ENCODE results near the gene SMIM29.

DNA sequence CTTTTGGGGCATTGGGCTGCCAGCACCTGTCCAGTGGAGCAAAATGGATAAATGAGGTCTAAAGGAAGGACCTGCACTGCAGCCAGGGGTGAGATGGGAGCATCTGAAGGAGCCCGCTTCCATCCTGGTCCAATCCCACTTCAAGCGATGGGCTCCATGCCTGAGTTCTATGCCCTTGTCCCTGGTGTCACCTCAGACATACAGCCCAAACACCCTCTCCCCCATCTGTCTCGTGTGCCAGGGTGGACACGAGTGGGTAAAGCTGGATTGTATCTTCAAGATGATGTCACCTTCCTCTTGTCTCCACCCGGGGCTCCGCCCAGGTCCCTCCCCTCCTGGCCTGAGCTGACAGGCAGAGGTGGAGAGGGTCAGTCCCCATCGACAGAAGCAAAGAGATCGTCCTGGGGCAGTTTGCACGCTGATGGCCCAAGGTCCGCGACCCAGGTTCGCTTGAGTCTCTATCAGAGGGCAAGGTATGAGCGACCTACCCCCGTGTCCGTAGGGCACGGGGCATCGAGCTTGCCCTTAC, 544 bp downstream of the SMIM29 start:
- no peak for TF ChIP-seq POLR2A (IDR thresholded peaks at IDR 0.05)
- TF ChIP-seq, protein P1, sequence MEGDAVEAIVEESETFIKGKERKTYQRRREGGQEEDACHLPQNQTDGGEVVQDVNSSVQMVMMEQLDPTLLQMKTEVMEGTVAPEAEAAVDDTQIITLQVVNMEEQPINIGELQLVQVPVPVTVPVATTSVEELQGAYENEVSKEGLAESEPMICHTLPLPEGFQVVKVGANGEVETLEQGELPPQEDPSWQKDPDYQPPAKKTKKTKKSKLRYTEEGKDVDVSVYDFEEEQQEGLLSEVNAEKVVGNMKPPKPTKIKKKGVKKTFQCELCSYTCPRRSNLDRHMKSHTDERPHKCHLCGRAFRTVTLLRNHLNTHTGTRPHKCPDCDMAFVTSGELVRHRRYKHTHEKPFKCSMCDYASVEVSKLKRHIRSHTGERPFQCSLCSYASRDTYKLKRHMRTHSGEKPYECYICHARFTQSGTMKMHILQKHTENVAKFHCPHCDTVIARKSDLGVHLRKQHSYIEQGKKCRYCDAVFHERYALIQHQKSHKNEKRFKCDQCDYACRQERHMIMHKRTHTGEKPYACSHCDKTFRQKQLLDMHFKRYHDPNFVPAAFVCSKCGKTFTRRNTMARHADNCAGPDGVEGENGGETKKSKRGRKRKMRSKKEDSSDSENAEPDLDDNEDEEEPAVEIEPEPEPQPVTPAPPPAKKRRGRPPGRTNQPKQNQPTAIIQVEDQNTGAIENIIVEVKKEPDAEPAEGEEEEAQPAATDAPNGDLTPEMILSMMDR (IDR thresholded peaks at IDR 0.05) = no peak
